HUES48 (cell line): ENCODE results near the gene C20orf144.

ENCODE experiments used
- H3K27ac ChIP-seq: one replicate; pipeline ENCODE4 v1.7.0; 2013; ENCODE audit warnings: low read depth, low read length, inconsistent platforms
- H3K27me3 ChIP-seq: 2 replicates; pipeline ENCODE4 v1.6.1; 2013; ENCODE audit warnings: mild to moderate bottlenecking, low read length; ENCODE audit not compliant: control insufficient read depth, insufficient read depth
- H3K36me3 ChIP-seq: 2 replicates; pipeline ENCODE4 v1.6.1; 2013; ENCODE audit warnings: low read length; ENCODE audit not compliant: control insufficient read depth, insufficient read depth
- H3K4me1 ChIP-seq: 2 replicates; pipeline ENCODE4 v1.6.1; 2013; ENCODE audit warnings: mild to moderate bottlenecking, low read length; ENCODE audit not compliant: control insufficient read depth, insufficient read depth
- H3K4me3 ChIP-seq: 2 replicates; pipeline ENCODE4 v1.5.1; 2013; ENCODE audit warnings: mild to moderate bottlenecking, low read depth, low read length
- H3K9ac ChIP-seq: 2 replicates; pipeline ENCODE4 v1.6.1; 2013; ENCODE audit warnings: mild to moderate bottlenecking, low read depth, low read length, moderate library complexity
- H3K9me3 ChIP-seq: 2 replicates; pipeline ENCODE4 v1.6.1; 2013; ENCODE audit warnings: low read length; ENCODE audit not compliant: control insufficient read depth, insufficient read depth

C20orf144 gene

DNA sequence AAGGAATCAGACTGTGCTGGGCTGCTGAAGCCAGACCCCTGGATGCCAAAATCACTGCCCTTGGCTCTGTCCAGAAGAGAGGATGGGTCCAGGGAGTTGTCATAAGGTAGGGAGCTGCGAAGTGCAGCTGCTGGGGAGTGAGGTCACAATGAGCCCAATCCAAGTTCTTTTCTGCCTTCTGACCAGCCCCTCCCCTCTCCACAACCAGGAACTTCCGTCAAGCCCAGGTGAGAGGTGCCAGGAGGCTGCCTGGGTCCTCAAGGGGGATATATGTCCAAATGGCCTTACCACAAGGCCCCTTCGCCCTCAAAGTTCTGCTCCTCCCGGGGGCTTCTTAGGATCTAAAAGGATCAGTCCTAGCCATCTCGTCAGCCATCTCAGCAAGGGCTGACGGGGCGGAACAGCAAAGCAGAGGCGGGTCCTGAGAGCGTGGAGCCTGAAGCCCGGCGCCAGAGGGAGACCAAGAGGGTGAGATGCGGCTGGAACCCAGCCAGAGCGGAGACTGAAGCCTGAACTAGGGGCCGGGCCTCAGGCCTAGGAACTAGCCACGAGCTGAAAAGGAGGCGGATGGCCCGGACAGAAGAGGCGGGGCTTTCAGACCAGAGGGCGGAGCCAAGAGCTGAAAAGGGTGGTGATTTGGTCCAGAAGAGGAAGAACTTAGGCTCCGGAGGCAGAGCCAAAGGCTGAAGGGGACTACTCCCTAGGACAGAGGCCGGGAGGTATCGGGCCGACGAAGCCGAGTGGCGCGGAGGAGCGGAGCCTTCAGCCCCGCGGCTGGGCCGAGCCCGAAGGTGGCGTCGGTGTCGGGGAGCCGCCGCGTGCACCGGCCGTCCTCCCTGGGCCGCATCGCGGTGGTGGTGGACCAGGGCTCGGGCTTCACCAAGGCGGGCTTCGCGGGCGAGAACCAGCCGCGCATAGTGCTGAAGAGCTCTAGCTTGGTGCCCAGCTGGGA is 4.4 kb downstream of the C20orf144 start, which contains the start of gene ACTL10:
TSS of gene ACTL10 (plus strand) at position 651 of the 952 bp plus-strand sequence. CDS start 555 bp downstream, outside the sequence.
- H3K9me3 ChIP-seq, result no peaks in the 10 kb centered on the region
- H3K4me1 ChIP-seq, result peaks cover 23% of the 10 kb centered on the region
- H3K9ac ChIP-seq, result no peak within 1 kb of the TSS; the same call in 1 of the 2 replicates
- peaks cover 7% of the 10 kb centered on the region for H3K27me3 ChIP-seq
- peak within 1 kb of the TSS; percentile 67 for H3K27ac ChIP-seq
- peaks cover 31% of the 10 kb centered on the region for H3K36me3 ChIP-seq
- peak within 1 kb of the TSS; percentile 62 for H3K4me3 ChIP-seq

DNA sequence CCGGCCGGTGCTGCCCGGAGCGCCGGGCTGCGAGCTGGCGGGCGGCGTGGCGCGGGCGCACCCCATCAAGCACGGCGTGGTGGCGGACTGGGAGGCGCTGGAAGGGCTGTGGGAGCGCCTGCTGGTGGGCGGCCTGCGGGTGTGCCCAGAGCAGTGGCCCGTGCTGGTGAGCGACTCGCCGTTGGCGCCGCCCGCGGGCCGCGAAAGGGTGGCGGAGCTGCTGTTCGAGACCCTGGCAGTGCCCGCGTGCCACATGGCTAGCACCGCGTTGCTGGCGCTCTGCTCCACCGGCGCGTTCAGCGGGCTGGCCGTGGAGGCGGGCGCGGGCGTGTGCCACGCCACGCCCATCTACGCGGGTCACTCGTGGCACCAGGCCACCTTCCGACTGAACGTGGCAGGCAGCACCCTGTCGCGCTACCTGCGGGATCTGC is 5.1 kb downstream of the C20orf144 start:
- H3K27me3 ChIP-seq, result peaks cover 7% of the 10 kb centered on the region
- H3K4me3 ChIP-seq, result peak overlapping the region; percentile 62
- H3K9ac ChIP-seq, result no peak overlapping the region; the same call in 1 of the 2 replicates
- no peaks in the 10 kb centered on the region for H3K9me3 ChIP-seq
- peak overlapping the region; percentile 22 for H3K27ac ChIP-seq
- H3K4me1 ChIP-seq, result peaks cover 23% of the 10 kb centered on the region
- H3K36me3 ChIP-seq, result peaks cover 35% of the 10 kb centered on the region

DNA sequence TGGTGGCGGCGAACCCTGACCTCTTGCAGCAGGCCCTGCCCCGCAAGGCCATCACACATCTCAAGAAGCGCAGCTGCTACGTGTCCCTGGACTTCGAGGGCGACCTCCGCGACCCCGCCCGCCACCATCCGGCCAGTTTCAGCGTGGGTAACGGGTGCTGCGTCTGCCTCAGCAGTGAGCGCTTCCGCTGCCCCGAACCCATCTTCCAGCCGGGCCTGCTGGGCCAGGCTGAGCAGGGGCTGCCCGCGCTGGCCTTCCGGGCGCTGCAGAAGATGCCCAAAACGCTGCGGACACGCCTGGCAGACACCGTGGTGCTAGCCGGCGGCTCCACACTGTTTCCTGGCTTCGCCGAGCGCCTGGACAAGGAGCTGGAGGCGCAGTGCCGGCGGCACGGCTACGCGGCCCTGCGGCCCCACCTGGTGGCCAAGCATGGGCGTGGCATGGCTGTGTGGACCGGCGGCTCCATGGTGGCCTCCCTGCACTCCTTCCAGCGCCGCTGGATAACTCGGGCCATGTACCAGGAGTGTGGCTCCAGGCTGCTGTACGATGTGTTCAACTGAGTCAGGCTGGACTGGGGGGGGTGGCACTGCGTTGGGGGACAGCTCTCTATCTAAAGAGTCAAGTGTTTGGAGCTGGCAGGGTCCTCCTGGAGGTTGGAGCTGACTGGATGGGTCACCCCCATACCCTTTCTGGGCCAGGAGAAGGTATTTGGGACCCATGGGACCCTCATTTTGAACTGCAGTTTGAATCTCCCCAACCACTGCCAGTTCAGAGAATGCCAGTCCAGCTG is 5.7 kb downstream of the C20orf144 start:
- Histone ChIP-seq H3K9me3 (no peaks in the 10 kb centered on the region), H3K4me3 (peak overlapping the region; percentile 62), H3K36me3 (peaks cover 35% of the 10 kb centered on the region), H3K4me1 (peaks cover 21% of the 10 kb centered on the region), H3K27me3 (peaks cover 7% of the 10 kb centered on the region), H3K9ac (no peak overlapping the region), H3K27ac (no peak overlapping the region)

DNA sequence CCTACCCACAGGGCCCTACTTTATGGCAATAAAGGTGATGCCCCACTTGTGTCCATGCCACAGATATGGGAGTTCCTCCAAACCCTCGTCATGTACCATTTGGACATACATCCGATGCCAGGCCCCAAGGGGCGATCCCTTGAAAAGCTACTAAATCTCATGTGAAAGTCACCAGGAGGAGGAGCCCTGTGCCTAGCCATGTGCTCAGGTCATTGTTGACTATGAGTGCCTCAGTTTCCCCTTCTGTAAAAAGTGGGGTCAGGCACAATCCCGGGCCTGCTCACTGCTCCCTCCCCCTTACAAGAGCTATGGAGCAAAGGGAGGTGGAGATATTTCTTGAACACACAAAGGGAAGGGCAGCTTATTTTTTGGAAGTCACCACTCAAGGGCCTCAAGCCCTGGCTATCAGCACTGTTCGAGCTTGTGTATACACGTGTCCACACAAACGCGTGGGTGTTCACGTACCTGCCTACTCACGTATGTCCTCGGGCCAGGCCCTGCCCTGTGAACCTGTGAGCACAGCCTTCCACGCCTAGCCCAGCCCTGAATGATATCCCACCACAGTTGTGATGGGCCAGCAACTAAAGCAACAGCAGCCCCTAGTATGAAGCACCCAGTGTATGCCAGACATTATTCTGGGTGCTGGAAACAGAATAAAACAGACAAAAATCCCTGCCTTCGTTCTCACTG is 6.5 kb downstream of the C20orf144 start:
- peaks cover 7% of the 10 kb centered on the region for H3K27me3 ChIP-seq
- peaks cover 35% of the 10 kb centered on the region for H3K36me3 ChIP-seq
- H3K9me3 ChIP-seq, result no peaks in the 10 kb centered on the region
- H3K9ac ChIP-seq, result no peak overlapping the region
- peaks cover 26% of the 10 kb centered on the region for H3K4me1 ChIP-seq
- H3K27ac ChIP-seq, result no peak overlapping the region
- no peak overlapping the region for H3K4me3 ChIP-seq

DNA sequence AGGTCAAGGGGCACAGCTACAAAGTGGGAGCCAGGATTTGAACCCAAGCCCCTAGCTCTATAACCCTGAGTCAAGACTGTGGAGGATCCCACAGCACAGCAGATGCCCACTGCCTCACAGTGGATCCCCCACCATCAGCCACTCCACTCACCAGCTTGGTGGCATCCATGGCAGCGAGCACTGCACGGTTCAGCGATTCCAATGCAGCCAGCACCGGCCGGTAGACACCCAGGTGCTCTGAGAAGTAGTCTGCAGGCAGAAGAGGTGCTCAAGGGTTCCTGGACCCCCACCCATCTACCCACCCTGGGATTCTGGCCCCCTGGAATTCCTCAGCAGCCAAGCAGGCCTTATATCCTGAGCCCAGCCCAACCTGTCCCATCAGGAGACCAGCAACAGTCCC is 7.1 kb downstream of the C20orf144 start:
- Histone ChIP-seq H3K27me3 (peaks cover 7% of the 10 kb centered on the region), H3K27ac (no peak overlapping the region), H3K9me3 (no peaks in the 10 kb centered on the region), H3K4me3 (no peak overlapping the region), H3K36me3 (peaks cover 35% of the 10 kb centered on the region), H3K4me1 (peaks cover 20% of the 10 kb centered on the region), H3K9ac (no peak overlapping the region)

DNA sequence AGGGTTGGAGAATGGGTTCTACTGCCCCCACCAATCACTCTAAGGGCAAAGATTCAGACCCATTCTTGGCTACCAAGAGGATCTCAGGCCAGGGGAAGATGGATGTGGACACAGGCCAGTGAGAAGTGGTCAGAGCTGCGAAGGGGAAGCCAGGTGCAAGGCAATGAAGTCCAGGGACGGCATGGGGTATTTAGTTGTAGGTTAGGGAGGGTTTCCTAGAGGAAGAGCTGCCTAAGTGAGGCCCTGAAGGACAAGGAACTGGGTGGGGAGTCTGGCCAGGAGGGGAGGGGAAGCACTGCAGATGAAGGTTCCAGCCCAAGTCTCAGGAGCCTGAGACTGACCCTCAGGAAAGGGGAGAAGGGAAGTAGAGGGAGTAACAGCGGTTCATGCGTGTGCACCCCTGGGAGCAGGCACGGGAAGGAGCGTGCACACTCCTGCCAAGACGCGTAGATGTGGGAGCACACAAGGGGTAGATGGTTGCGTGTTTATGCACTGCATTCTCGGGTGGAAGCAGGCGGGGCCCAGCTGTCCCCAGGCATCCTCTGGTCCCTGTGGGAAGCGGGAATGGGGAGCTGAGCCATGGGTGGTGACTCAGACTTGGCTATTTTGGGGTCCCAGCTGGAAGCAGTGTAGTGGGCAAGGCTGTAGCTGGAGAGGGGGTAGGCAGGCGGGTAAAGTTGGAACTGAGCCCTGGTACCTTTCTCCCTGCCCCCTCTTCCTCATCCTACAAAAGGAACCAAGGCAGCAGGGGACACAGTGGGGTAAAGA is 7.9 kb downstream of the C20orf144 start:
- Histone ChIP-seq H3K9ac (no peak overlapping the region), H3K27ac (no peak overlapping the region), H3K9me3 (no peaks in the 10 kb centered on the region), H3K4me3 (no peak overlapping the region), H3K36me3 (peaks cover 35% of the 10 kb centered on the region), H3K4me1 (peaks cover 18% of the 10 kb centered on the region), H3K27me3 (peaks cover 7% of the 10 kb centered on the region)

DNA sequence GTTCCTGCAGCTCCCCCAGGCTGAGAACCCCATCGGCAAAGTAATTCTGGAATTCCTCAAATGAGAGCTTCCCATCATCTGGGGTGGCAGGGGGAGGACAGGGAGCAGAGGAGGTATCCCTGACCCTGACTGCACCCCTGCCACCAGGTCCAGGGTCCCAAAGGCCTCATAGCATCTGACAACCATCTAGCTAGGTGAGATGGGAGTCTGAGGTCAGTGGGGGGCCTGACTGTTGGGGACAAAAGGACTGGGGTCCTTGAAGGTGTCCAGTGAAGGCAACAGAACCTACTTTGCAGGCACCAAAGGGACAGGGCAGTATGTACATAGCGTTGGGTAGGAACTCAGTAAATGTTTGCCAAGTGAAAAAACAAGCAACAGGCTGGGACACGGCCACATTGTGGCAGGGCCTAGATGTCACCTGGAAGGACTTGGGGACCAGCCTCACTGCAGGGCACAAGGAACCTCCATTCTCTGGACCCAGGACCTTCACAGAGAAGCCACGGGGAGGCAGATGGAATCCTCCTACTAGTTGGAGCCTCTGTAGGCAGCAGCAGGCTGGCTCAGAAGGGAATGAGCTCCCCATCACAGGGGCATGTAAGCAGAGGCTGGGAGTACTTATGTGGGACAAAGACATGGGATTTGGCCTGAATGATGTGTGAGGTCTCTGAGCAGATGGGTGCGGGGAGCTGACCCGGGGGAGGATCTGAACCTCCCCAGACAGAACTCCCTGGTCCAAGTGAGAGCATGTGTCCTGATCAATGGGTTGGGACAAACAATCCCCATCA is 8.8 kb downstream of the C20orf144 start:
- H3K9me3 ChIP-seq, result no peaks in the 10 kb centered on the region

DNA sequence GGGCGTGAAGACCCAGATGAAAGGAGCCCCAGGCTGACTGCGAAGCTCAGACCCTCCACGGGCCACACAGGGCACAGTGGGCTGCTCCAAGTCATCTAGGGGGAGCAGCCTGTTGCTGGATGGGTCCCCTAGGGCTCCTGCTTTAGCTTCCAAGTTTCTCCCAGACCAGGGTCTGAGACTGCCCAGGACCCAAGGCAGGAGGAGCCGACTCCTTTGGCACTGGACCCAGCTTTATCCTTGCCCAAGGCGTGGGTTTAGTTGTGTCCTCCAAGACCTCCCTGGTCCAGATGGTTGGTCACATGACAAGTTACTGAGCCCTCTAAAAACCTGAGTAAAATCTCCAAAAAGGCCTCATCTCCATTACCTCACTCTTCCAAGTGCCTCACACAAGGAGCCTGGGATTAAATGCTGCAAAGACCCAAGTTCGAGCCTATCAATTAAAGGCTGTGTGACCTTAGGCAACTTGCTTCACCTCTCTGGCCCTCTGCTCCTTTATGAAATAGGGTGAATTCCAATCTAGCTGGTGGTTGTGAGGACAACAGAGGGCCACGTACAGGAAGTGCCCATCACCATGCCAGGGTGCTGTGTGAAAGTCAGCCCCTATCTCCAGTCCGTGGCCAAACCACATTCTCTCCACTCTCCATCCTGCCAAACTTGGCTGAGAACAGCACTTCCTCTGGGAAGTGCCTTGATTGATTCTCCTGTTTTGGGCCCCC is 9.6 kb downstream of the C20orf144 start:
- H3K4me1 ChIP-seq, result peaks cover 19% of the 10 kb centered on the region
- no peak overlapping the region for H3K4me3 ChIP-seq
- peaks cover 45% of the 10 kb centered on the region for H3K36me3 ChIP-seq
- no peak overlapping the region for H3K9ac ChIP-seq
- H3K9me3 ChIP-seq, result no peaks in the 10 kb centered on the region
- H3K27me3 ChIP-seq, result peaks cover 7% of the 10 kb centered on the region
- H3K27ac ChIP-seq, result no peak overlapping the region

More for the DNA sequence above, 8.8 kb downstream of the C20orf144 start:
- no peak overlapping the region for H3K27ac ChIP-seq
- peaks cover 7% of the 10 kb centered on the region for H3K27me3 ChIP-seq
- H3K4me1 ChIP-seq, result peaks cover 25% of the 10 kb centered on the region
- no peak overlapping the region for H3K4me3 ChIP-seq
- H3K36me3 ChIP-seq, result peaks cover 37% of the 10 kb centered on the region
- no peak overlapping the region for H3K9ac ChIP-seq

DNA sequence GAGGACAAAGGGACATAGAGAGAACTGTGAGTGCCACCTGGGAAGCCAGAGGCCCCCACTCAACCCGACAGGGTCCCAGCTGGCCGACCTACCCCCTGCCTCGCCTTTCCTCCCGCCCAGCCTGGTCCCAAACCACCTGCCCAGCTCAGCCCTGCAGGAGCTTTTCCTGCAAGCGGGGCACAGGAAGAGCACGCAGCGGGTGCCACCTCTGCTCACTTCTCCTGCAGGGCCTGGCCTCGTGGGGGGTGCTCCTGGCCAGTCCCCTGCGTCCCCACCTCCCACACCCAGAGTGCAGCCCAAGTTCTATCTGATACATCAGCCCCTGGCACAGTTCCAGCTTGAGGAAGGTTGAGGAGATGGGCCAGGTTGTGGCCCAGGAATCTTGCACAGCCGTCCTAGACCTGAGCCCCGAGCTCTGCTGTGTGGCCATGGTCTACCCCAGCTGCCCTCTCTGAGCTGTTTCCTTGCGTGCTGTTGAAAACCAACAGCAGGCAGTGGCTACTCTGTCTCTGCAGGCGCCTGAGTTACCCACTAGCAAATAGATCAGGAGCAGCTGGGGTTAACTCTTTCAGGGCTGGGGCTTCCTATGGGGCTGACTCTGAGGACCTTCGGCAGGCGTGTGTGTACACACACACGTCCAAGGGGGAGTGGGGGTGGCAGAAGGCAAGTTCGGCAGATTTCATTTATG is 10.4 kb downstream of the C20orf144 start:
- no peaks in the 10 kb centered on the region for H3K9me3 ChIP-seq
- peaks cover 3% of the 10 kb centered on the region for H3K27me3 ChIP-seq
- no peak overlapping the region for H3K9ac ChIP-seq
- H3K36me3 ChIP-seq, result peaks cover 53% of the 10 kb centered on the region
- peaks cover 19% of the 10 kb centered on the region for H3K4me1 ChIP-seq
- H3K27ac ChIP-seq, result no peak overlapping the region
- peak overlapping the region; percentile 31; the same call in 1 of the 2 replicates for H3K4me3 ChIP-seq
